ENCODE results near the gene WWOX.

WWOX gene

GRCh38 chr16:78638371-78638770 lies 538.9 kb downstream of the WWOX start:
- DNase-seq (no peak), ATAC-seq (no peak)
- peaks cover 11% of the 10 kb centered on the region for H3K4me1 Mint-ChIP-seq
- no peak overlapping the region for H3K4me3 Mint-ChIP-seq
- H3K27me3 Mint-ChIP-seq = peaks cover 8% of the 10 kb centered on the region
- no peaks in the 10 kb centered on the region for H3K9me3 Mint-ChIP-seq
- H3K27ac Mint-ChIP-seq = no peak overlapping the region

GRCh38 chr16:78639775-78640174 lies 540.3 kb downstream of the WWOX start:
- peak; percentile 65 for ATAC-seq
- Mint-ChIP-seq H3K4me3 (no peak overlapping the region), H3K4me1 (peaks cover 11% of the 10 kb centered on the region), H3K27ac (no peak overlapping the region), H3K9me3 (no peaks in the 10 kb centered on the region), H3K27me3 (peaks cover 8% of the 10 kb centered on the region)
- DNase-seq = peak in 1 of 2 donors; percentile 9

- ATAC-seq = no peak
- peaks cover 0 to 2% of the 10 kb centered on the region in 2 donors for H3K9me3 Mint-ChIP-seq
- H3K27ac Mint-ChIP-seq = no peak overlapping the region
- peaks cover 11% of the 10 kb centered on the region for H3K4me1 Mint-ChIP-seq
- H3K27me3 Mint-ChIP-seq = peaks cover 8% of the 10 kb centered on the region
- DNase-seq = no peak
- H3K4me3 Mint-ChIP-seq = no peak overlapping the region
These were observed 541.4 kb downstream of the WWOX start for GRCh38 chr16:78640886-78641285.

- H3K27me3 Mint-ChIP-seq = peaks cover 8% of the 10 kb centered on the region
These were observed 542.0 kb downstream of the WWOX start for GRCh38 chr16:78641433-78641832.

GRCh38 chr16:78642621-78643285 lies 543.3 kb downstream of the WWOX start:
- ATAC-seq = no peak
- DNase-seq = no peak
- Mint-ChIP-seq H3K4me1 (peaks cover 11% of the 10 kb centered on the region), H3K27ac (no peak overlapping the region), H3K27me3 (peaks cover 8% of the 10 kb centered on the region), H3K9me3 (peaks cover 0 to 5% of the 10 kb centered on the region in 2 donors), H3K4me3 (no peak overlapping the region)

More at GRCh38 chr16:78641433-78641832, 542.0 kb downstream of the WWOX start:
- Mint-ChIP-seq H3K9me3 (peaks cover 0 to 5% of the 10 kb centered on the region in 2 donors), H3K27ac (no peak overlapping the region), H3K4me3 (no peak overlapping the region), H3K4me1 (peaks cover 11% of the 10 kb centered on the region)
- ATAC-seq (no peak), DNase-seq (no peak)

- no peaks in the 10 kb centered on the region for H3K4me1 Mint-ChIP-seq
These were observed 546.2 kb downstream of the WWOX start for GRCh38 chr16:78645657-78646056.

GRCh38 chr16:78647019-78647418 lies 547.6 kb downstream of the WWOX start:
- Mint-ChIP-seq H3K4me3 (no peak overlapping the region), H3K9me3 (peaks cover 0 to 5% of the 10 kb centered on the region in 2 donors), H3K27ac (no peak overlapping the region), H3K4me1 (no peaks in the 10 kb centered on the region), H3K27me3 (no peaks in the 10 kb centered on the region)
- ATAC-seq (no peak), DNase-seq (no peak)

More at GRCh38 chr16:78645657-78646056, 546.2 kb downstream of the WWOX start:
- ATAC-seq (no peak), DNase-seq (no peak)
- H3K27me3 Mint-ChIP-seq = peaks cover 8% of the 10 kb centered on the region
- peaks cover 0 to 5% of the 10 kb centered on the region in 2 donors for H3K9me3 Mint-ChIP-seq
- no peak overlapping the region for H3K27ac Mint-ChIP-seq
- no peak overlapping the region for H3K4me3 Mint-ChIP-seq

GRCh38 chr16:78647491-78647890 lies 548.0 kb downstream of the WWOX start:
- Mint-ChIP-seq H3K27me3 (no peaks in the 10 kb centered on the region), H3K4me1 (no peaks in the 10 kb centered on the region), H3K9me3 (peaks cover 0 to 5% of the 10 kb centered on the region in 2 donors), H3K4me3 (no peak overlapping the region), H3K27ac (peak overlapping the region in 1 of 2 donors; percentile 41)
- ATAC-seq = no peak
- no peak for DNase-seq

- peaks cover 0 to 5% of the 10 kb centered on the region in 2 donors for H3K9me3 Mint-ChIP-seq
- no peak for DNase-seq
- H3K27me3 Mint-ChIP-seq = no peaks in the 10 kb centered on the region
These were observed 549.1 kb downstream of the WWOX start for GRCh38 chr16:78648517-78648916.

GRCh38 chr16:78650339-78651074 lies 551.1 kb downstream of the WWOX start:
- H3K27ac Mint-ChIP-seq = no peak overlapping the region
- no peak for DNase-seq
- H3K27me3 Mint-ChIP-seq = no peaks in the 10 kb centered on the region
- ATAC-seq = no peak
- H3K4me3 Mint-ChIP-seq = no peak overlapping the region
- no peaks in the 10 kb centered on the region for H3K4me1 Mint-ChIP-seq
- H3K9me3 Mint-ChIP-seq = peaks cover 0 to 5% of the 10 kb centered on the region in 2 donors

More at GRCh38 chr16:78648517-78648916, 549.1 kb downstream of the WWOX start:
- H3K4me3 Mint-ChIP-seq = no peak overlapping the region
- no peak overlapping the region for H3K27ac Mint-ChIP-seq
- no peak for ATAC-seq
- H3K4me1 Mint-ChIP-seq = no peaks in the 10 kb centered on the region

GRCh38 chr16:78654929-78655328 lies 555.5 kb downstream of the WWOX start:
- DNase-seq (no peak), ATAC-seq (no peak)
- Mint-ChIP-seq H3K4me1 (no peaks in the 10 kb centered on the region), H3K27me3 (no peaks in the 10 kb centered on the region), H3K27ac (no peak overlapping the region), H3K4me3 (no peak overlapping the region), H3K9me3 (no peaks in the 10 kb centered on the region)

- Mint-ChIP-seq H3K4me3 (no peak overlapping the region), H3K27ac (no peak overlapping the region), H3K27me3 (no peaks in the 10 kb centered on the region), H3K4me1 (no peaks in the 10 kb centered on the region), H3K9me3 (no peaks in the 10 kb centered on the region)
- DNase-seq (no peak), ATAC-seq (no peak)
These were observed 556.1 kb downstream of the WWOX start for GRCh38 chr16:78655331-78656113.

- Mint-ChIP-seq H3K4me3 (no peak overlapping the region), H3K27me3 (no peaks in the 10 kb centered on the region), H3K27ac (no peak overlapping the region), H3K9me3 (no peaks in the 10 kb centered on the region), H3K4me1 (no peaks in the 10 kb centered on the region)
- no peak for DNase-seq
- ATAC-seq = no peak
These were observed 557.4 kb downstream of the WWOX start for GRCh38 chr16:78656887-78657286.

- no peak overlapping the region for H3K27ac Mint-ChIP-seq
These were observed 559.8 kb downstream of the WWOX start for GRCh38 chr16:78659216-78659615.

GRCh38 chr16:78659668-78660217 lies 560.3 kb downstream of the WWOX start:
- no peaks in the 10 kb centered on the region for H3K4me1 Mint-ChIP-seq
- H3K27ac Mint-ChIP-seq = no peak overlapping the region
- no peaks in the 10 kb centered on the region for H3K27me3 Mint-ChIP-seq
- peaks cover 0 to 7% of the 10 kb centered on the region in 2 donors for H3K9me3 Mint-ChIP-seq
- H3K4me3 Mint-ChIP-seq = no peak overlapping the region
- no peak for DNase-seq
- ATAC-seq = no peak

More at GRCh38 chr16:78659216-78659615, 559.8 kb downstream of the WWOX start:
- no peak for ATAC-seq
- H3K4me1 Mint-ChIP-seq = no peaks in the 10 kb centered on the region
- H3K27me3 Mint-ChIP-seq = no peaks in the 10 kb centered on the region
- no peak for DNase-seq
- H3K4me3 Mint-ChIP-seq = no peak overlapping the region
- peaks cover 0 to 7% of the 10 kb centered on the region in 2 donors for H3K9me3 Mint-ChIP-seq

All from stimulated activated naive CD8-positive, alpha-beta T cell treated with anti-CD3 and anti-CD28 coated beads, Interleukin-15, amount 100 ng/mL, for 72 hours (primary cell).